Chondrocyte (in vitro differentiated cells): ENCODE results near the gene CREB1. TPM values are rescaled to one million over a fixed set of nuclear protein-coding genes. Genes with fewer than 3 reads are reported as not detected.

Source experiments
- DNase-seq: peaks from one replicate; pipeline ENCODE4 v3.0.0; 2021; ENCODE audit warnings: mixed read lengths, low spot score
- H3K27ac Mint-ChIP-seq: one replicate; pipeline ENCODE4 v1.8.0; 2021; ENCODE audit warnings: mild to moderate bottlenecking, moderate library complexity, mixed read lengths; ENCODE audit not compliant: unreplicated experiment
- H3K27me3 Mint-ChIP-seq: 2 replicates; pipeline ENCODE4 v1.8.0; 2021; ENCODE audit warnings: low read depth, mixed read lengths
- H3K36me3 Mint-ChIP-seq: 2 replicates; pipeline ENCODE4 v1.8.0; 2021; ENCODE audit warnings: low read depth, mixed read lengths
- H3K4me1 Mint-ChIP-seq: 2 replicates; pipeline ENCODE4 v1.8.0; 2021; ENCODE audit warnings: low read depth, mild to moderate bottlenecking, mixed read lengths
- H3K4me3 Mint-ChIP-seq: one replicate; pipeline ENCODE4 v1.8.0; 2021; ENCODE audit warnings: mild to moderate bottlenecking, moderate library complexity, mixed read lengths; ENCODE audit not compliant: unreplicated experiment
- H3K9me3 Mint-ChIP-seq: 2 replicates; pipeline ENCODE4 v1.8.0; 2021; ENCODE audit warnings: low read depth, mixed read lengths
- CTCF ChIP-seq: fragments of 200-600 bp; sonication (generic); IDR thresholded peaks from 2 replicates; pipeline ENCODE4 v1.5.0; 2021; ENCODE audit warnings: antibody characterized with exemption, mild to moderate bottlenecking, moderate library complexity
- total RNA-seq: library from RNA; stranded (reverse); gene quantifications from 3 replicates; pipeline ENCODE4 v1.2.1, GENCODE V29; 2021

Gene CREB1
- total RNA-seq, 1 donor from 2014 or later: 54.2 TPM

DNA sequence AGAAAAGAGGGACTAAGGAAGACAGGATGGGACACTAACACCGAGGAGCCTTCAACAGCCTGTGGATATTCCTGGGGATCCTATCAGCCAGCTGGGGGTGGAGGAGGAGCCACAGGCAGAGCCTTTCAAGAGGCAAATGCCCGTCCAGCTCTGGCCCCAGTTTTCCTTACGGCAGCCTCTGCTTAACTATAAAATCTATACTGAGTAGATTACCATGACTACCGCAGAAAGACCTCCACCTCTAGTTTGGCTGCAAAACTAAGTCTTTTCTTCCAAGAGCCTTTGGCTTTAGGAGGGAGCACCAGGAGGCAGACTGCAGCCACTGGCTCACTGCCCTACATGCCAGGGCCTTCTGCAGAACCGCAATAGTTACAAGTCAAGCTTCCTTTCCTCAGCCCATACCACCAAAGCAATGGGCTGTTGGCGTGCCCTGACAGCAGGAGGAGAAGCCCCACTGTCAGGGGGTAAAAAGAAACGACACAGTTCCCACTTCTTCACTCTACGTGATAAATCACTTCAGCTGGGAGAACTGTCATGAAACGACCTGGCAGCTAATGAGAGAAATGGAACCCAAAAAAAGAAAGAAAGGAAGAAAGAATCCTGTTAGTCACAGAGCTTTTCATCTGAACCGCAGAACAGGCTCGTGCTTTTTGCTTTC lies 25.1 kb upstream of the CREB1 start:
- H3K4me3 Mint-ChIP-seq: peak overlapping the region; percentile 52
- H3K27me3 Mint-ChIP-seq: no peaks in the 10 kb centered on the region
- TF ChIP-seq CTCF: peak; percentile 51
- peak overlapping the region; percentile 94 for H3K27ac Mint-ChIP-seq
- H3K9me3 Mint-ChIP-seq: no peaks in the 10 kb centered on the region
- no peaks in the 10 kb centered on the region for H3K36me3 Mint-ChIP-seq
- no peak for DNase-seq
- peaks cover 59% of the 10 kb centered on the region for H3K4me1 Mint-ChIP-seq

DNA sequence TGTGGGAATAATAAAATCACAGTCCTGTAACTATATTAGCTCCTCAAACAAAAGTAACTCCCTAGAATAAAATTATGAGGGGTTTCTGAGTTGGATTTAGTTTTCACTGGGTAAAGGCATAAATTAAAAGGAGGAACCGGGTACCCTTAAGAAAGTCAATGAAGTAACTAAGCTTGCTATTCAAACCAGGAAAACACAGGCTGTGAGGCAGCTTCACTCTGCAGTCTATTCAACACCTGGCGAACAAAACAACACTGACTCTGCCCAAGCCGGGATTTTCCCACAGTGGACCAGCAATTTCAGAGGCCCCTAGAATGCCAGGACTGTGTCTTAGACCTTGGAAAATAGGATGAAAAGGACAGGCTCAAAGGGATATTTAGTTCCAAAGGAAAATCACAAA lies 24.6 kb upstream of the CREB1 start:
- Mint-ChIP-seq H3K9me3 (no peaks in the 10 kb centered on the region), H3K36me3 (no peaks in the 10 kb centered on the region), H3K27ac (peak overlapping the region; percentile 94), H3K4me1 (peaks cover 56% of the 10 kb centered on the region), H3K27me3 (no peaks in the 10 kb centered on the region), H3K4me3 (peak overlapping the region; percentile 52)
- no peak for TF ChIP-seq CTCF
- DNase-seq: no peak

GRCh38 chr2:207505728-207506127 lies 24.0 kb upstream of the CREB1 start:
- H3K9me3 Mint-ChIP-seq: no peaks in the 10 kb centered on the region
- H3K27ac Mint-ChIP-seq: peak overlapping the region; percentile 94
- H3K36me3 Mint-ChIP-seq: no peaks in the 10 kb centered on the region
- no peak overlapping the region for H3K4me3 Mint-ChIP-seq
- no peaks in the 10 kb centered on the region for H3K27me3 Mint-ChIP-seq
- no peak for TF ChIP-seq CTCF
- DNase-seq: no peak
- H3K4me1 Mint-ChIP-seq: peaks cover 52% of the 10 kb centered on the region

DNA sequence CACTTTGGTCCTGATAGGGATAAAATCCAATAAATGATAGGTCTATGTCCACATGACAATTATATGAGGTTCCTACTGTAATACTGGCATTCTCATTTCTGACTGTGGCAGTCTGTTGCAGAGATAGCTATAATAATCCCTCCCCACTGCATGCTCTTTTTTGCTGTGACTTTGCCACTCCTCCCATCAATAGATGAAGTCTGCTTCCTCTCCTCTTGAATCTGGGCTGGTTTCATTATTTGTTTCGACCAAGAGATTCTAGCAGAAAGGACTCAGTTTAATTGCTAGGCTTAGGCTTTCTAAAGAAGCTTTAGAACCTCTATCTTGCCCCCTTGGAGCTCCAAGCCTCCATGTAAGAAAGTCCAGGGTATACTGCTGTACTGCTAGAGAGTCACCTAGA lies 23.3 kb upstream of the CREB1 start:
- Mint-ChIP-seq H3K36me3 (no peaks in the 10 kb centered on the region), H3K27me3 (no peaks in the 10 kb centered on the region), H3K4me3 (no peak overlapping the region)

GRCh38 chr2:207510148-207510547 lies 19.6 kb upstream of the CREB1 start:
- no peak overlapping the region for H3K4me3 Mint-ChIP-seq
- H3K9me3 Mint-ChIP-seq: no peaks in the 10 kb centered on the region
- no peaks in the 10 kb centered on the region for H3K36me3 Mint-ChIP-seq
- no peaks in the 10 kb centered on the region for H3K27me3 Mint-ChIP-seq
- peaks cover 48% of the 10 kb centered on the region for H3K4me1 Mint-ChIP-seq
- TF ChIP-seq CTCF: peak; percentile 15
- no peak for DNase-seq
- H3K27ac Mint-ChIP-seq: no peak overlapping the region

More for the DNA sequence above, 23.3 kb upstream of the CREB1 start:
- no peak for TF ChIP-seq CTCF
- Mint-ChIP-seq H3K4me1 (peaks cover 50% of the 10 kb centered on the region), H3K27ac (peak overlapping the region; percentile 94), H3K9me3 (no peaks in the 10 kb centered on the region)
- no peak for DNase-seq
